MM.1S (cell line): ENCODE measurements around the gene DHX30.

Experiments
- CTCF ChIP-seq: fragments of 300-600 bp; sonication (generic); IDR thresholded peaks from 2 replicates; pipeline ENCODE4 v1.5.1; 2016; ENCODE audit warnings: antibody characterized with exemption, low read length, mixed read lengths
- EZH2 ChIP-seq: fragments of 300-600 bp; sonication (generic); optimal IDR thresholded peaks from 2 replicates; pipeline ENCODE3; 2017; ENCODE audit warnings: low read depth, mild to moderate bottlenecking, antibody characterized with exemption, low read length, mixed read lengths
- EZH2phosphoT487 ChIP-seq: fragments of 300-600 bp; sonication (generic); IDR thresholded peaks from 2 replicates; pipeline ENCODE4 v1.6.1; 2018; ENCODE audit warnings: antibody characterized with exemption, low read length

GRCh38 chr3:47804577-47804976, 1.6 kb downstream of the DHX30 start:
- TF ChIP-seq CTCF (no peak), EZH2phosphoT487 (no peak), EZH2 (no peak)
